ENCODE data around the gene WWC2.

- TF ChIP-seq CTCF (IDR thresholded peaks at IDR 0.05) (no peak), ATF2 (CRISPR knock-in tag; IDR thresholded peaks at IDR 0.05; ENCODE audit: borderline replicate concordance, low read depth) (no peak), CREM (CRISPR knock-in tag; IDR thresholded peaks at IDR 0.05) (no peak), ATF3 (CRISPR knock-in tag; conservative IDR thresholded peaks at IDR 0.05) (no peak), TCF7 (CRISPR knock-in tag; IDR thresholded peaks at IDR 0.05; ENCODE audit: low read depth) (no peak), HMGXB4 (CRISPR knock-in tag; IDR thresholded peaks at IDR 0.05) (no peak), RELA (CRISPR knock-in tag; IDR thresholded peaks at IDR 0.05; ENCODE audit: borderline replicate concordance) (no peak), CREB1 (CRISPR knock-in tag; IDR thresholded peaks at IDR 0.05) (no peak), ZNF512 (CRISPR knock-in tag; IDR thresholded peaks at IDR 0.05; ENCODE audit: borderline replicate concordance) (no peak), ZNF121 (CRISPR knock-in tag; IDR thresholded peaks at IDR 0.05) (no peak), USF2 (CRISPR knock-in tag; IDR thresholded peaks at IDR 0.05) (no peak)
Measured at GRCh38 chr4:183141997-183142396, 42.9 kb downstream of the WWC2 start.
